NT2/D1 (cell line): Measurements from ENCODE around the gene SCN5A.

ENCODE experiments used
- SUZ12 ChIP-seq: IDR thresholded peaks from 2 replicates; pipeline ENCODE4 v1.6.1; 2011; ENCODE audit not compliant: insufficient read length, insufficient read depth; ENCODE audit errors: extremely low read depth
- ZNF274 ChIP-seq: IDR thresholded peaks from 2 replicates; pipeline ENCODE4 v1.6.1; 2011; ENCODE audit warnings: mild to moderate bottlenecking, low read depth, low read length

DNA sequence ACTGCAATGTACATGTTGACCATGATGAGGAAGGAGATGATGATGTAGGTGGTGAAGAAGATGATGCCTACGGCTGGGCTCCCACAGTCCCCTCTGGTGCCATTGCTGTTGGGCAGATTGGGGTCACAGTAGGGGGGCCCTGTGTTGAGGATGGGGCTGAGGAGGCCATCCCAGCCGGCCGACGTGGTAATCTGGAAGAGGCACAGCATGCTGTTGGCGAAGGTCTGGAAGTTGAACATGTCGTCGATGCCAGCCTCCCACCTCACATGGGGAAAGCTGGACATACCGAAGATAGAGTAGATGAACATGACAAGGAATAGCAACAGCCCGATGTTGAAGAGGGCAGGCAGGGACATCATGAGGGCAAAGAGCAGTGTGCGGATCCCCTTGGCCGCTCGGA is 48.6 kb upstream of the SCN5A start:
- TF ChIP-seq ZNF274 (no peak), SUZ12 (no peak)
